ENCODE results near the gene RYR2. TPM values are rescaled to one million over a fixed set of nuclear protein-coding genes. Genes with fewer than 3 reads are reported as not detected.

The RYR2 gene
- total and polyA plus RNA-seq, 2 of the 8 experiments (the other 6 are each of a cell fraction or from before 2014, with no cell fraction given): 1.3 to 4.4 TPM

DNA sequence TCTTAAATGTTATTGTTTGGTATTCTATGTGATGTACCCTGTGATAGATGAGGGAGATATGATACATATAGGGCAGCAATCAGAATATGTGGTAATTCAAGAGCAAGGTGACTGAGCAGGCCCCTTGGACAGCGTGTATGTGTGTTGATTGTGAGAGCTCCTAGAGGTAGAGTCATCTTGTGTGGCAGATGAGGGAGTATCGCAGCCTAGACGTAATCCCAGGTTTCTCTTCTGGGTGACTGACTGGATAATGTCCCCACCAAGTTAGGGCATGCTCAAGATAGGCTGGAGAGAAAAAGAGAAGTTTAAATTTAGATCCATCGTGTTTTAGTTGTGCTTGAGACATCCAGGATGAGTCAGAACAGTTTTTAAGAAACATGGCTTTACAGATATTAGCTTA is 663.5 kb downstream of the RYR2 start (continued):
- TF ChIP-seq POU5F1 (IDR thresholded peaks at IDR 0.05; ENCODE audit: low read depth, low read length) (no peak), CTCF (IDR thresholded peaks at IDR 0.05; ENCODE audit: control extremely low read depth in 1 of 3, insufficient read depth in 1 of 3, low read depth in 1 of 3, low read length in 3 of 3) (no peak), SIRT6 (IDR thresholded peaks at IDR 0.05; ENCODE audit: low read length) (no peak), BACH1 (IDR thresholded peaks at IDR 0.05; ENCODE audit: low read length) (no peak), KDM4A (IDR thresholded peaks at IDR 0.05; ENCODE audit: low read depth, low read length, severe bottlenecking) (no peak)
- TF ChIP-seq, protein P1, sequence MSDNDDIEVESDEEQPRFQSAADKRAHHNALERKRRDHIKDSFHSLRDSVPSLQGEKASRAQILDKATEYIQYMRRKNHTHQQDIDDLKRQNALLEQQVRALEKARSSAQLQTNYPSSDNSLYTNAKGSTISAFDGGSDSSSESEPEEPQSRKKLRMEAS (IDR thresholded peaks at IDR 0.05): no peak
